Measurements from ENCODE around the gene STAT5B.
"Not testable (repeated sequence)": the region's sequence is repeated elsewhere in the genome, so short reads cannot be mapped to it uniquely, and the experiment has no call there.

Gene STAT5B

DNA sequence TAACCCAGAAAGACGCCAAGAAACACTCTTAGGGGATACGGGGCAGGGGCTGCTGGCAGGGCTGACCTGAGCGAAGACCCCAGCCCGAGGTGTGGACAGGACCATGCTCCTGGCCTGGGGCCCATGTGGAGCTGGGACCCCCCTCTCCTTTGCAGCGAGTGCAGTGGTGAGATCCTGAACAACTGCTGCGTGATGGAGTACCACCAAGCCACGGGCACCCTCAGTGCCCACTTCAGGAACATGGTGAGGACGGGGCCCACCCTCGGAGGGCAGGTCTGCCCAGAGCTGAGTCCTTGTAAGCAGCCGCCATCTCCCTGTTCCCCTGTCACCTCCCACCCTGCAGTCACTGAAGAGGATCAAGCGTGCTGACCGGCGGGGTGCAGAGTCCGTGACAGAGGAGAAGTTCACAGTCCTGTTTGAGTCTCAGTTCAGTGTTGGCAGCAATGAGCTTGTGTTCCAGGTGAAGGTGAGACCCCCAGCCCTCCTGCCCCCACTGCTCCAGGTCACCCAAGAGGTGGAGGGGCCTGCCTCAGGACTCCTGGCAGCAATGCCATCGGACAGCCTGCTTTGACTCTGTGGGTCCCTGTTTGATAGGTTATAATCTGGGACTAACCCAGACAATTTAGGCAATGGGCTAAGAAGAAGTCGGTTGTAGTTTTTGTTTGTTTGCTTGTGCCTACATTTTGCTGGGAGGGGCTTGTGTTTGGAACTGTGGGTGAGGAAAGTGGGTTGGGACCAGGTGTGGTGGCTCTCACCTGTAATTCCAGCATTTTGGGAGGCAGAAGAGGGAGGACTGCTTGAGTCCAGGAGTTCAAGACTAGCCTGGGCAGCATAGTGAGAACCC lies 28.2 kb upstream of the STAT5B start:
- DNase-seq (ENCODE audit: insufficient read length) (no peak), FAIRE-seq (no peak)
- TF ChIP-seq TAF1 (IDR thresholded peaks at IDR 0.05; ENCODE audit: borderline replicate concordance, low read depth, low read length): no peak
- TF ChIP-seq POLR2AphosphoS5 (IDR thresholded peaks at IDR 0.05; ENCODE audit: low read depth, low read length): 0 out of 2 replicates have a peak, but pooled peaks have one; percentile 39

DNA sequence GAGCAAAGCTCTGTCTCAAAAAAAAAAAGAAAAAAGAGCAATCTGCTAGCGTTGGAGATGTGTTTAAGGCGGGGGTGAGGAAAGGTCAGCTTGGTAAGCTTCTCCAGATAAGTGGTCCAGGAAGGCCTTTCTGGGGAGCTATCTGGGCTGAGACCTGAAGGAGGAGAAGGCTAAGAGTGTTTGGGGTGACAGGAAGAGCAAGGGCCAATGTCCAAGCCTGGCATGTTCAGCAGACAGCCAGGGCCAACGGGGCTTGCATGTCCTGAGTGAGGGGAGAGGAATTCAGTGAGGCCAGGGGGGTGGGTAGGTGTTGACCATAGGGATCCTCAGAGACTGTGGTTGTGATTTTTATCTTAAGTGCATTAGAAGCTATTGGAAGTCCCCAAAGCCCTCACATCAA lies 27.5 kb upstream of the STAT5B start:
- FAIRE-seq (no peak), DNase-seq (ENCODE audit: insufficient read length) (no peak)
- TF ChIP-seq TAF1 (IDR thresholded peaks at IDR 0.05; ENCODE audit: borderline replicate concordance, low read depth, low read length) (no peak), POLR2A (IDR thresholded peaks at IDR 0.05; ENCODE audit: low read depth, low read length) (no peak)

DNA sequence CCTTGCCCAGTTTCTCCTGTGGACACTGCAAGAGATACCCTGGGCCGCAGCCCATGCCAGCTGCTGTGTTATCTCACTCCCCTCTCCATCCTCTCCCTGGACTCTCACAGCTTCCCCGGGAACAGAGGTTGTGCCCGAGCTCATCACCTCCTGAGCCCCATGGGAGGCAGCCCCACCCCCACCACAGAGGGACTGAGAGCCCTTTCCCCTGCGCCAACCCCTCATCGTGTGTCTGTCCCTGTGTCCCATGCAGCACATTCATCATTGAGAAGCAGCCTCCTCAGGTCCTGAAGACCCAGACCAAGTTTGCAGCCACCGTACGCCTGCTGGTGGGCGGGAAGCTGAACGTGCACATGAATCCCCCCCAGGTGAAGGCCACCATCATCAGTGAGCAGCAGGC lies 24.8 kb upstream of the STAT5B start:
- FAIRE-seq (no peak), DNase-seq (ENCODE audit: insufficient read length) (no peak)
- TF ChIP-seq POLR2A (IDR thresholded peaks at IDR 0.05; ENCODE audit: low read depth, low read length) (no peak), POLR2AphosphoS5 (IDR thresholded peaks at IDR 0.05; ENCODE audit: low read depth, low read length) (no peak), TAF1 (IDR thresholded peaks at IDR 0.05; ENCODE audit: borderline replicate concordance, low read depth, low read length) (no peak)

DNA sequence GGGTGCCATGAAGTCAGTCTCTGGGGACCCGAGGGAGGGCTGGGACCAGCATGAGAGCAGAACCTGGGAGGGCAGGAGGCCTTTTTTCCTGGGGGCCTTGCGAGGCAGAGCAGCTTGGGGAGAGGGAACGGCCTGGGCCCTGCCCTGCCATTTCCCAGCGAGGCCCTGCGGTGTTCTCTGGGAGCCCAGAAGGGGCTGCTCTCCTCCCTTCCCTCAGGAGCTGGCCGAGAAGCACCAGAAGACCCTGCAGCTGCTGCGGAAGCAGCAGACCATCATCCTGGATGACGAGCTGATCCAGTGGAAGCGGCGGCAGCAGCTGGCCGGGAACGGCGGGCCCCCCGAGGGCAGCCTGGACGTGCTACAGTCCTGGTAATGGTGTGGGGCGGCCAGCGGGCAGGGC lies 23.7 kb upstream of the STAT5B start:
- DNase-seq (ENCODE audit: insufficient read length); FAIRE-seq: not testable (repeated sequence)

DNA sequence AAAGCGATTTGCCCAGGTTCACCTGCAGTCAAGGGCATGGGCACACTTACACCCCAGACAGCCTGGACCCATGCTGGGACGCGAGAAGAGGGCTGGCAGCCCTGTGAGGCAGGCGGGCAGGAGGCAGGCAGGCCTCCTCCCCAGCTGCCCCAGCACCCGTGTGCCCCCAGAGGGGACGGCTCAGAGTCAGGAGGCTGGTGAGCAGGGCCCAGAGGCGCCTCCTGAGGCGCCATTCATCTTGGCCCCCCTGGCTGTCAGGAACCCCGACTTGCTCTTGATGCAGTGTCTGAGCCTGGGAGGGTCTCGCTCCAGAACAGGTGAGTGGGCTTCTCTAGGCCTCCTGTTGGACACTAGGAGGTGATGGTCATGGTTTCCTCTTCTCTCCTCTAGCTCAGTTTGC lies 23.2 kb upstream of the STAT5B start:
- not testable (repeated sequence) for DNase-seq (ENCODE audit: insufficient read length); FAIRE-seq

DNA sequence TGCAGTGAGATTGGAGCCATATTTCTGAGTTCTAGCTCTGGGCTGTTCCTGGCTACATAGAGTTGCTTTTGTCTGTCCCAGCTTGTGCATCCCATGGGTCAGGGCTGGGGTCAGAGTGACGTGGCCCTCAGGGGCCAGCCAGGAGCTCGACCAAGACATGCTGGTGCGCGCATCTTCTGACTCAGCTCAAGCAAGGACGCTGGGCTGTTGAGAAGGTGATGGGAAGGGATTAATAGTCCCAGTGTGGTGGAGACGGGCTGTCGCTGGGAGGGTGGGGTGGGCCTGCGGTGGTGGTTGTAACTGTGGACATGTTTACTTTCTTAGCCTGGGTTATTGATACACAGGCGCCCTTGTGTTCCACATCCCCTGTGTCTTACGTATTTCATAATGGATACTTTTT lies 21.6 kb upstream of the STAT5B start:
- DNase-seq (ENCODE audit: insufficient read length); FAIRE-seq: not testable (repeated sequence)

DNA sequence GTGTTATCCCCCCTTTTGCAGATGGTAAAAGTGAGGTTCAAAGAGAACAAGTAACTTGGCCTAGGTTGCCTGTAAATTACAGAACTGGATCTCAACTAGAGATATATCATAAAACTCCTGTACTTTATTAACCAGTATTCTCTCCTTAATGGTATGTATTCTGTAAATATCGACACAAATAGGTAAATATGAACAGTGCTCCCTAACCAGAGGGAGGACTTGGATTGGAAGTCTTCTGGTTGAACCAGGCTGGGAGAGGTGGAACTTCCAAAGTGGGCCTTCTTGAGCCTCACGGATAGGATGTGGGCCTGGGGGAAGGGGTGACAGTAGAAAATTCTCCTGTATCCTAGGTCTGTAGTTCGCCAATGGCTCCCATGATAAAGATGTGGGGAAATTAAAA lies 19.8 kb upstream of the STAT5B start:
- FAIRE-seq (no peak), DNase-seq (ENCODE audit: insufficient read length) (no peak)

DNA sequence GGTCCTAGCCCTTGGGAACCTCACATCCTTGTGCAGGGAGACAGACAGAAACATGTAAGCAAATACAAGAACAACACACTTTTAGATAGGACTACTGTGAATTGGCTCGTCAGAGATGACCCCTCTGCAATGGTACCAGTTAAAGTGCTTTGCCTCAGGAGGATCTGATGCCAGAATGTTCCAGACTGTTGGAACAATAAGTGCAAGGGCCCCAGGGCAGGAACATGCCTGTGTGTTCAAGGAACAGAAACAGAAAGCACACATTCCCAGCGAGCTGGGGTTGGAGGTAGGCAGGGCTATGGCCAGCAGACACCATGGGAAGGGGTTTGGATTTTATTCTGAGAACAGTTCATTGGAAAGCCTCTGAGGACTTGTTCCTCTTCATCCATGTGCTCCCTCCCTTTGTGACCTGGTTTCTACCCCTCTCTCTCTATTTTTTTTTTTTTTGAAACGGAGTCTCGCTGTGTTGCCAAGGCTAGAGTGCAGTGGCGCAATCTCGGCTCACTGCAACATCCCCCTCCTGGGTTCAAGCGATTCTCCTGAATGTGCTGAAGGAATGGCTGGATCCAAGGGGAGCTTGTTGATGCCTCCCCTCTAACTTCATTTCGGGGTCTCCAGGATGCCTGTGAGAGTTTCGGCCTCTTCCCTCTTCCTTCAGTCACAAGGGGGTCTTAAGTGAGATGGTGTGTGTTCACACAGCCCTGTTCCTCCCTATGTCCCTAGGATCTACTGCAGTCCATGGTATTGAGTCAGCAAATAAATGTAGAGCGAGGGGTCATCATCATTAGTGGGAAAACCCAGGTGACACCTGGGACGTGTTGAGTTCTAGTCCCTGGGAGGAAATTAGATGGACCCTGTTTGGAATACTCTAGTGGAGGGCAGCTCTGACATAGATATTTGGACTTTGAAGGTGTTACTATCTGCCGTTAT lies 18.5 kb upstream of the STAT5B start:
- FAIRE-seq: no peak
- no peak for DNase-seq (ENCODE audit: insufficient read length)
- TF ChIP-seq TAF1 (IDR thresholded peaks at IDR 0.05; ENCODE audit: borderline replicate concordance, low read depth, low read length) (no peak), POLR2A (IDR thresholded peaks at IDR 0.05; ENCODE audit: low read depth, low read length) (no peak; the same call in 1 of the 2 replicates), POLR2AphosphoS5 (IDR thresholded peaks at IDR 0.05; ENCODE audit: low read depth, low read length) (no peak; the same call in 1 of the 2 replicates)

More for the DNA sequence above, 19.8 kb upstream of the STAT5B start:
- TF ChIP-seq POLR2A (IDR thresholded peaks at IDR 0.05; ENCODE audit: low read depth, low read length) (no peak), TAF1 (IDR thresholded peaks at IDR 0.05; ENCODE audit: borderline replicate concordance, low read depth, low read length) (no peak), POLR2AphosphoS5 (IDR thresholded peaks at IDR 0.05; ENCODE audit: low read depth, low read length) (no peak)

DNA sequence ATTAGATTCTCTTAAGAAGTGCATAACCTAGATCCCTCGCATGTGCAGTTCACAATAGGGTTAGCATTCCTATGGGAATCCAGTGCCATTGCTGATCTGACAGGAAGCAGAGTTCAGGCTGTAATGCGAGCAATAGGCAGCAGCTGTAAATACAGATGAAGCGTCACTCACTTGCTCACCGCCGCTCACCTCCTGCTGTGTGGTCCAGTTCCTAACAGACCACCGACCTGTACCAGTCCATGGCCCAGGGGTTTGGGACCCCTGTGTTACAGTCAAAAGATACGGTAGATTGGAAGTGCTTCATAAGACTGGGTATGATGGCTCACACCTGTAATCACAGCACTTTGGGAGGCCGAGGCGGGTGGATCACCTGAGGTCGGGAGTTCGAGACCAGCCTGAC lies 14.9 kb upstream of the STAT5B start:
- FAIRE-seq (no peak), DNase-seq (ENCODE audit: insufficient read length) (no peak)
- no peak for TF ChIP-seq TAF1 (IDR thresholded peaks at IDR 0.05; ENCODE audit: borderline replicate concordance, low read depth, low read length)
- no peak for TF ChIP-seq POLR2A (IDR thresholded peaks at IDR 0.05; ENCODE audit: low read depth, low read length)
- TF ChIP-seq POLR2AphosphoS5 (IDR thresholded peaks at IDR 0.05; ENCODE audit: low read depth, low read length): no peak

DNA sequence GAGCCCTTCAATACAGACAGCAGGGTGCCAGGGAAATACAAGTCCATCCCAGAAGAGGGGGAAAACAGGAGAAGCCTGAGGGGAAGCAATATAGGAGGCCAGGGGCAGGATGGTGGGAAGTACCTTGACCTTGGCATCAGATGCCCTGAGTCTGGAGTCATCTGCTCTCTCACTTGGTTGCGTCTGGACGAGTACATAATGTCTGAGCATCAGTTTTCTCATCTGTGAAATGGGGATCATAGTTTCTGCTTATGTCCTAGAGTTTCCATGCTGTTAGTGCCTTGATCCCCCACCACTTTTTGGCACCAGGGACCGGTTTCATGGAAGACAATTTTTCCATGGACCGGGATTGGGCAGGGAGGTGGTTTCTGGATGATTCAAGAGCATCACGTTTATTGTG lies 14.4 kb upstream of the STAT5B start:
- FAIRE-seq (no peak), DNase-seq (ENCODE audit: insufficient read length) (no peak)
- TF ChIP-seq POLR2AphosphoS5 (IDR thresholded peaks at IDR 0.05; ENCODE audit: low read depth, low read length): no peak
- TF ChIP-seq POLR2A (IDR thresholded peaks at IDR 0.05; ENCODE audit: low read depth, low read length): no peak
- no peak for TF ChIP-seq TAF1 (IDR thresholded peaks at IDR 0.05; ENCODE audit: borderline replicate concordance, low read depth, low read length)

DNA sequence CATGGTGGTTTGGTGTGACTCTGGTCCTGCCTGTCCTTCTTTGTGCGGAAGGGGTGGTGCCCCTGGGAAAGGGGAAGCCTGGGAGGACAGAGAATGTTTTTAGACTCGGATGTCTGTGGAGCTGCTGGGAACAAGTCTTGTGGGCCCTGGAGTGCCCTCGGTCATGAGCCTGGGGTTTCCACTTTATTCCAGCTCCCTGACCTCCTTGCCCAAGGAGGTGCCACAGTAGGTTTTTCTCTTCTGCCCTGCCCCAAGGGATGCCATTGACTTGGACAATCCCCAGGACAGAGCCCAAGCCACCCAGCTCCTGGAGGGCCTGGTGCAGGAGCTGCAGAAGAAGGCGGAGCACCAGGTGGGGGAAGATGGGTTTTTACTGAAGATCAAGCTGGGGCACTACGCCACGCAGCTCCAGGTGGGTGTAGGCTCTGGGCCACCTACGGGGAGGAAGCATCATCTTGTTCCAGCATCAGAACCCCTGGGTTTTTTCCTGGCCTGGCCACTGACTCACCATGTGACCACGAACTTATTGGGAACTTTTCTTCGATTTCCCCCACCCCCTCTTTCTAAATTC lies 13.5 kb upstream of the STAT5B start:
- TF ChIP-seq TAF1 (IDR thresholded peaks at IDR 0.05; ENCODE audit: borderline replicate concordance, low read depth, low read length) (no peak), POLR2A (IDR thresholded peaks at IDR 0.05; ENCODE audit: low read depth, low read length) (no peak), POLR2AphosphoS5 (IDR thresholded peaks at IDR 0.05; ENCODE audit: low read depth, low read length) (no peak)
- DNase-seq (ENCODE audit: insufficient read length): no peak
- no peak for FAIRE-seq

All from GM12892 (cell line).